H54 (cell line): Measurements from ENCODE around the gene PCNP.
A peak's percentile ranks its signal among the peaks of the same experiment; 100 is the strongest.
"Not testable (repeated sequence)": the region's sequence is repeated elsewhere in the genome, so short reads cannot be mapped to it uniquely, and the experiment has no call there.

Source experiments
- DNase-seq: peaks from one replicate; pipeline ENCODE4 v3.0.0; 2011; ENCODE audit warnings: low spot score, mixed read lengths; ENCODE audit not compliant: insufficient read length
- FAIRE-seq: peaks from 3 replicates; lab custom pipeline; 2011; peaks lifted over from hg19 to GRCh38; lab: Jason Lieb, UNC
- POLR2A ChIP-seq: IDR thresholded peaks from 2 replicates; pipeline ENCODE4 v1.6.1; 2011; ENCODE audit warnings: low read depth, mild to moderate bottlenecking, low read length

PCNP gene, protein sequence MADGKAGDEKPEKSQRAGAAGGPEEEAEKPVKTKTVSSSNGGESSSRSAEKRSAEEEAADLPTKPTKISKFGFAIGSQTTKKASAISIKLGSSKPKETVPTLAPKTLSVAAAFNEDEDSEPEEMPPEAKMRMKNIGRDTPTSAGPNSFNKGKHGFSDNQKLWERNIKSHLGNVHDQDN

DNA sequence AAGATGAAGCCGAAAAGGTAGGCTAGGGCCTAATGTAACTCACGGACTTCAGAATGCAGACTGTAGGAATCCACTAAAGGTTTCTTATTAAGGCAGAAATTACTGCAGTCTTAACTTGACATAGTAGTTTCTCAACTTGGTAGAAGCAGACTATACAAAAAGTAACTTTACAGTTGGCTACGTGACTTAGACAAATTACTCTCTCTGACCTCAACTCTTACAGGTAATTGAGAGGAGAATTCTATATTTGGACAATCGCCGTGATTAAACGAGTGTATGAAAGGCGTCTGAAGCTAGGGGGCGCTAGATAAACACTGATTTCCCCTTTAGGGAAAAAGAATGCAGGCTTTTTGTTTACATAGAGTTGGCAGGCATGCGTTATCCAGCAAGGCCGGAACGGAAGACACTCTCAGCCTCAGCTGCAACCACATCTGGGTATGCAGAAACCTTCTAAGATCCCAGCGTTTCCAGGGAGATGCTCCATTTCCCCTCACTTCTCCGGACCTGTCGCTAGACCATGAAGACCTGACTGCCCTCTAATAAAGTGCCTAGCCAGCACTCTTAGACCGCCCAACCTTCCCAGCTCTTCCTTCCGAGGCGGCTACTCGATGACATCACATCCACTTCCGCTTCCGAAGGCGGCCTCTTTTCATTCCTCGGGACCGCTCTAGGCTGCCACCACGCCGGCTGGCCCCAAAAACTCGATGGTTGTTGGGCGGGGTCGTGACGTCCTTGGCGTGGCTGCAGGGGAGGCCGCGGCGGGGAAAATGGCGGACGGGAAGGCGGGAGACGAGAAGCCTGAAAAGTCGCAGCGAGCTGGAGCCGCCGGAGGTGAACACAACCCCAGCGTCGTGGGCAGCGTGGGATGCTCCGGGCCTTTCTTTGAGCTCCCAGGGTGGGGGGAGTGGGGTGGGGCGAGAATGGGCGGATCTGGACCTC is at the start of gene PCNP:
PCNP (plus strand) TSS at position 732 of the 939 bp plus-strand sequence; CDS start at position 768, 36 bp downstream.
- TF ChIP-seq POLR2A = peak; percentile 67
- DNase-seq = peak; percentile 76
- peak; percentile 89 for FAIRE-seq

DNA sequence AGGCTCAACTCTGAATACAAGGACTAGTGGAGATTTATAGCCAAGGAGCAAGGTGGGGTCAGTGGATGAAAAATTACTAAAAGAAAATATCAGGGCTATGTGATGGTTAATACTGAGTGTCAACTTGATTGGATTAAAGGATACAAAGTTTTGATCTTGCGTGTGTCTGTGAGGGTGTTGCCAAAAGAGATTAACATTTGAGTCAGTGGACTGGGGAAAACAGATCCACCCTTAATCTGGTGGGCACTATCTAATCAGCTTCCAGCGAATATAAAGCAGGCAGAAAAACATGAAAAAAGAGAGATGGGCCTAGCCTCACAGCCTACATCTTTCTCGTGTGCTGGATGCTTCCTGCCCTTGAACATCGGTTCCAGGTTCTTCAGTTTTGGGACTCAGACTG is 46.5 kb upstream of the PCNP start:
- no peak for TF ChIP-seq POLR2A

DNA sequence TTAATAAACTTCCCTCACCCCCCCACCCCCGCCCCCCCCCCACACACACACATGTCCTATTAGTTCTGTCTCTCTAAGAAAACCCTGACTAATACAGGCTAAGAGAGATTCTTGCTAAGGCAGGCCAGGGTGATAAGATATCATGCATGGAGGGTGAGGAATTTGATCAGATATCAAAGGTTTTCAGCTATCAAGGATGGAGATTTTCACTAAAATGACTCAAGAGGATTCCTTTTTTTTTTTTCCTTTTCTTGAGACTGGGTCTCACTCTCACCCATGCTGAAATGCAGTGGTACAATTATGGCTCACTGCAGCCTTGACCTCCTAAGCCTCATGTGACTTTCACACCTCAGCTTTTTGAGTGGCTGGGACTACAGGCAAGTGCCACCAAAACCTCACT is 46.1 kb upstream of the PCNP start:
- DNase-seq = no peak
- TF ChIP-seq POLR2A = no peak
- FAIRE-seq = no peak

More for the DNA sequence above, 46.5 kb upstream of the PCNP start:
- FAIRE-seq = no peak
- no peak for DNase-seq

DNA sequence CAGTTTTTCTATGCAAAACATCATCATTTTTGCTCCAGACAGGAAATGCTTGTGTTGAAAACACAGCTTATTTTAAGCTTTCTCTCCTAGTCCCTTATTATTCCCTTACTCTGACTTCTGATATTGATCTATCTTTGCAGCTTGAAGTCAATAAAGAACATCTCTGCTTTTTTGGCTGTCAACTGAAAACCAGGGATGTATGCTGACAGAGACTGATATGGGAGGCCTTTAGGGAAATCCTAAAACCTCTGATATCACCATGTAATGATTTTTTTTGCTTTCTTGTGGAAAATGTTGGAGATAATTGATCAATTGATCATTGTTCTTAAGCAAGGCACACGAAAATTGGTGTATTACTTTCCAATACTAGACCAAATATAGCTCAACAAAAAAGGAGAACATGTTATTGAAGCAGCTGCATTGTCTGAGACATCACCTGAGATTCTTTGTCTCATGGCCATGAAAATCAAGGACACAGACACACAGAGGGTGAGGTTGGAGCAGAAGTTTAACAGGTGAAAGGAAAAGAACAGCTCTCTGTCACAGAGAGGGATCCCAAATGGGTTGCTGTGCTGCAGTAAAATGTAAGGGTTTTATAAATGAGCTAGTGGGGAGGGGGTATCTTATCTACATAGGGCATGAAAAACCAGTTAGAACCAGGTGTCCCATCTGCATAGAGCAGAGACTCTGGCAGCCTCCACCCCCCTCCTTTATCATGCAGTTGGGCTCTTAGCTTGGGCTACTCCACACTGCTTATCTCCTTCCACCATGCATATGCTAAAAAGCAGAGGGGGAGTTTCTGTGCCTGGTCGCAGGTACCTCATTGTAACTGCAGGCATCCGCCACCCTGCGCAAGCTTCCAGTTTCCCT is 43.9 kb upstream of the PCNP start:
- FAIRE-seq (no peak), DNase-seq (no peak)

DNA sequence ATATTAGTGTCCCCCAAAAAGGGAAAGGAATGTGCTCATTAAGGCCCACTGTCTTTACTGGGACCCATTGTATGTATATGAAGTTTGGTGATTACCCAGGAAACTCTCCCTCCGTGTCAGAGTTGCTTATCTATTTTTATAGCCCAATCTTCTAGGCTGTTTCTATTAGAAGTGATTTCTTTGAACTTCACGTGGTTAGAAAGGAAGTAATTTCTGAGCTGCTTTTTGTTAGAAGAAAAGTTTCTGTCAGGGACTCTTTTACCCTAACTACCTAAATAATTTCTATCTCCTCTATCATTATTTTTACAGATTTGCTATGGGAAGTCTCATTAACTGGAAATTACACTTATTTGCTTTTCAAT is 43.3 kb upstream of the PCNP start:
- FAIRE-seq = no peak
- no peak for DNase-seq
- no peak for TF ChIP-seq POLR2A

More for the DNA sequence above, 43.9 kb upstream of the PCNP start:
- TF ChIP-seq POLR2A = no peak

DNA sequence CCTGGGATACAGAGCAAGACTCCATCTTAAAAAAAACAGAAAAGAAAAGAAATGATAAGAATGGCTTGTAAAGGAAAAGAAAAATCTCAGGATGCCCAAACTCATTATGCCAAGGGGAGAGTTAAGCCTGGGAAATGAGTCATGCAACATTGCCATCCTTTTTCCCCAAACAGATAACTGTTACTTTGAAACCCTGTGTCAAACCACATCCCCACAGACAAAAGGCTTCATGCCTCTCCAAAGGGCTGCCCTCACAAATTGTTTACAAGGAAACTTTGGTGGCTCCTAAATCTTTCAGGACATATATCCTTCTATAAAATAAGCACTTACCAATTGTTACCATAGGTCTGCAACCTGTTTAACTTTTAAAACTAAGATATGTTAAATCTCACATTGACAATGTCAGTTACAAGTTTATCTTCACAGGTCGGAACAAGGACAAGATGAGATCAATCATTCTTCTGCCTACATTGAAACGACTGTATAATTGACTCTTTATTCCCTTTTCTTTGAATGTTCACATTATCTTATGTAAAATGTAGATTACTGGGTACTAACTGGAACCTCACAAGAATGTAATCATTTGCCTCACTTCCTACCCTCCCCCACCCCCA is 42.4 kb upstream of the PCNP start:
- FAIRE-seq (no peak), DNase-seq (no peak)
- TF ChIP-seq POLR2A = no peak

DNA sequence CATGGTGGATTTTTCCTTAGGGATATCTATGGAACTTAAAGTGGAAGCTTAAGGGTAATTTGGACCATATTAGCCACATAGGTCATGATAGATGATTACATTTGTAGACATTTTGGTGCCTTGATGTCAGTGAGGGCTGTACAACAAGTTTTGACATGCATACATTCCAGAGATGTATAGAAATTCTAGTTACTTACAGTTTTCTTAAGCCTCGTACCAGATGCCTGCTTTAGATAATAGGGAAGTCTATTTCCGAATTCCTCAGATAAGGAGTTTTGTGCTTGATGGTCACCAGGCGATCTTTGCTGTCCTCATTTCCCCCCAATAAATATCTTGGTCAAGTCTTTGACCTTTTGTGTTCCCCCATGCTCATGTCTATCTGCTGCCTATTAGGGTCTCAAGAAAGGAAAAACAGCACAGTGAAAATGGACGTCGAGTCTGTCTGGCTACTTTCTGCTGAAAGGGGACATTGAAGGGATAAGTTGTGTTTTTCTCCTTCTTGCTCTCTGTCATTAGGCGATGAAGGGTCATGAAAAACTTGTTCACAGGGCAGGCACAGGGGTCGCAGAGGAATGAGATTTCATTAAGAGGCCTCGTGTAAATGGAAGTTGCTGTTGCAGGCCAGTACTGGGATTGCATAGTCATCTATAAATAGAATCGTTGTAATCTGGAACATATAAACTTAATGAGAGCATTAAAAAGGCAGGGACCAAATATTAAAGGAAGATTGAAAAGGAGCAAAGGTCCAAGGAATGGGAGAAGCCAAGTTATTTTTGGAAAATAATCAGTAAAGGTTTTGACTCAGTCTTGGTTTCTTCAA is 41.0 kb upstream of the PCNP start:
- no peak for TF ChIP-seq POLR2A
- DNase-seq (no peak), FAIRE-seq (no peak)

DNA sequence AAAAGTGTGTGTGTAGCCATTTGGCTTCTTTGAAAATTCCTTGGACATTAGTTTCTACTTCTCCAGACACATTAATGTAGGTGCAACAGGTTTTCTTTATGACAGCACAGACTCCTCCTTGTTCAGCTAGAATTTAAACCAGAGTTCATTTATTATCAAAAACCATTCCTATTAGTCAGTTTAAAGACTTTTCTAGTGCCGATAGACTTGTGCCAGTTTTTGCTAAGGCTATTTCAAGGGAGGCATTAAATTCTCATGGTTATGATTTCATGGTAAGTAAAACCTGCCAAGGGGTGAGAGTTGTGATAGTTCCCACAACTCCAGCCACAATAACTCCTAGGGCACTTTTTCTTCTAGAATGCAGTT is 40.4 kb upstream of the PCNP start:
- DNase-seq = no peak
- no peak for FAIRE-seq
- no peak for TF ChIP-seq POLR2A

DNA sequence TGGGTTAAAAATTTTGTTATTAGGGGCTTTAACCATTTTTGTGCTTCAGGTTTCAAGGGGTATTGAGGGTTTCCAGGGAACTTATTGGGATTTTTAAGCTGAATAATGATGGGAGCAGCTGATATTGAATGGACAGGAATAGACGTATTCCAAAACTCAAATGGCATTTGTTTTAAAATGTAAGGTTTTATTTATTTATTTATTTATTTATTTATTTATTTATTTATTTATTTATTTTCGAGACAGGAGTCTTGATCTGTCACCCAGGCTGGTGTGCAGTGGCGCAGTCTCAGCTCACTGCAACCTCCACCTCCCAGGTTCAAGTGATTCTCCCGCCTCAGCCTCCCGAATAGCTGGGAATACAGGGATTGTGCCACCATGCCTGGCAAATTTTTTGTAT is 38.8 kb upstream of the PCNP start:
- FAIRE-seq = no peak
- no peak for TF ChIP-seq POLR2A
- DNase-seq = no peak

DNA sequence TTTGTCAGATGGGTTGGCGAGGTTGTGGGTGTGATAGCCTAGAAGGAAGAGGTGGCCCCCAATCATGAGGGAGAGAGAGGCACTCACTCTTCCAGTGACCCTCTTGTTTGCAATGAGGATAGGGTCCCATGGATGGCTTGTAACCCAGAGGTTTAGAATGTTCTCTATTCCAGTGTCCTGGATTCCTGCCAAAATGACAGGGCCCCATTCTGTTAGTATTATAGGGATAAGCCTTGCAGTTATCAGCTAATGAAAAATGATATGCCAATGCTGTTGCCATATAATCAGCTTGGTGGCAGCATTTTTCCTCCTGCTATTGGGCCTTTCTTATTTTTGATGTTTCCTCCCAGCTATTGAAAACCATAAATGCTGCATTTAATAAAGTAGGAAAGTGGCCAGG is 37.7 kb upstream of the PCNP start:
- FAIRE-seq (no peak), DNase-seq (no peak)
- TF ChIP-seq POLR2A = no peak

DNA sequence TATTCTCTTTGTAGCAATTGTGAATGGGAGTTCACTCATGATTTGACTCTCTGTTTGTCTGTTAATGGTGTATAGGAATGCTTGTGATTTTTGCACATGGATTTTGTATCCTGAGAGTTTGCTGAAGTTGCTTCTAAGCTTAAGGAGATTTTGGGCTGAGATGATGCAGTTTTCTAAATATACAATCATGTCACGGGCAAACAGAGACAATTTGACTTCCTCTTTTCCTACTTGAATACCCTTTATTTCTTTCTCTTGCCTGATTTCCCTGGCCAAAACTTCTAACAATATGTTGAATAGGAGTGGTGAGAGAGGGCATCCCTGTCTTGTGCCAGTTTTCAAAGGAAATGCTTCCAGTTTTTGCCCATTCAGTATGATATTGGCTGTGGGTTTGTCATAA is 37.0 kb upstream of the PCNP start:
- FAIRE-seq, DNase-seq: not testable (repeated sequence)

DNA sequence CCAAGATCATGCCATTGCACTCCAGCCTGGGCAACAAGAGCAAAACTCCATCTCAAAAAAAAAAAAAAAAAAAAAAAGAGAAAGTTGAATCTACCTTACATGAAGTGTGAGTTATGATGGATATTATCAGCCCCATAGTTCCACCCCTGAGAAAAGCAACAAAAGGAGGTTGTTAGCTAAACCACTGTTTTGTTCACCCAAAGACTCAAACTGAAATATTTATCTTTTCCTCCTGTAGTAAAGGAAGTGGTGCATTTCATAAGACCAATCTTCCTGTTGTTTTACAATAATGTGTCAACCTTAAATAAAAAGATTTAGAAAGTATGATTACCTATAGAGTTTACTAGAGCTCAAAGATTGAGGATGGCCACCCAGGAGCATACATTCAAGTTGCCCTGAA is 31.0 kb upstream of the PCNP start:
- TF ChIP-seq POLR2A = no peak
- FAIRE-seq (no peak), DNase-seq (no peak)
